GM20000 (cell line): ENCODE results near the gene ATP6V1G2.

Source experiments
- DNase-seq: peaks from one replicate; pipeline ENCODE4 v3.0.0; 2012; ENCODE audit warnings: low spot score
- CTCF ChIP-seq: IDR thresholded peaks from 2 replicates; pipeline ENCODE4 v1.5.1; 2012; ENCODE audit warnings: mild to moderate bottlenecking, control low read depth; ENCODE audit errors: extremely low read depth, missing control alignments

Gene ATP6V1G2

GRCh38 chr6:31574106-31575061 lies 28.0 kb upstream of the ATP6V1G2 start:
- DNase-seq: peak; percentile 17
- TF ChIP-seq CTCF: peak; percentile 12

GRCh38 chr6:31573239-31574105 lies 27.1 kb upstream of the ATP6V1G2 start:
- no peak for DNase-seq
- TF ChIP-seq CTCF: no peak

- DNase-seq: no peak
- TF ChIP-seq CTCF: no peak
These were observed 25.9 kb upstream of the ATP6V1G2 start, which contains the start of gene LTA for GRCh38 chr6:31572041-31572911. LTA (plus strand) TSS chr6:31572289; CDS start chr6:31572743, 454 bp downstream.

- no peak for DNase-seq
- TF ChIP-seq CTCF: no peak
These were observed 23.6 kb upstream of the ATP6V1G2 start for GRCh38 chr6:31569861-31570536.

GRCh38 chr6:31568537-31568961 lies 22.1 kb upstream of the ATP6V1G2 start:
- TF ChIP-seq CTCF: no peak
- DNase-seq: peak; percentile 74

- no peak for TF ChIP-seq CTCF
These were observed 21.3 kb upstream of the ATP6V1G2 start for GRCh38 chr6:31567531-31568370.

More at GRCh38 chr6:31567531-31568370, 21.3 kb upstream of the ATP6V1G2 start:
- peak; percentile 39 for DNase-seq
